NCI-H82 (cell line): ENCODE measurements around the gene GATA6.
A peak's percentile ranks its signal among the peaks of the same experiment; 100 is the strongest.

Experiments used
- DNase-seq: peaks from one replicate; lab custom pipeline; 2025; lab: John Stamatoyannopoulos, UW

The GATA6 gene

DNA sequence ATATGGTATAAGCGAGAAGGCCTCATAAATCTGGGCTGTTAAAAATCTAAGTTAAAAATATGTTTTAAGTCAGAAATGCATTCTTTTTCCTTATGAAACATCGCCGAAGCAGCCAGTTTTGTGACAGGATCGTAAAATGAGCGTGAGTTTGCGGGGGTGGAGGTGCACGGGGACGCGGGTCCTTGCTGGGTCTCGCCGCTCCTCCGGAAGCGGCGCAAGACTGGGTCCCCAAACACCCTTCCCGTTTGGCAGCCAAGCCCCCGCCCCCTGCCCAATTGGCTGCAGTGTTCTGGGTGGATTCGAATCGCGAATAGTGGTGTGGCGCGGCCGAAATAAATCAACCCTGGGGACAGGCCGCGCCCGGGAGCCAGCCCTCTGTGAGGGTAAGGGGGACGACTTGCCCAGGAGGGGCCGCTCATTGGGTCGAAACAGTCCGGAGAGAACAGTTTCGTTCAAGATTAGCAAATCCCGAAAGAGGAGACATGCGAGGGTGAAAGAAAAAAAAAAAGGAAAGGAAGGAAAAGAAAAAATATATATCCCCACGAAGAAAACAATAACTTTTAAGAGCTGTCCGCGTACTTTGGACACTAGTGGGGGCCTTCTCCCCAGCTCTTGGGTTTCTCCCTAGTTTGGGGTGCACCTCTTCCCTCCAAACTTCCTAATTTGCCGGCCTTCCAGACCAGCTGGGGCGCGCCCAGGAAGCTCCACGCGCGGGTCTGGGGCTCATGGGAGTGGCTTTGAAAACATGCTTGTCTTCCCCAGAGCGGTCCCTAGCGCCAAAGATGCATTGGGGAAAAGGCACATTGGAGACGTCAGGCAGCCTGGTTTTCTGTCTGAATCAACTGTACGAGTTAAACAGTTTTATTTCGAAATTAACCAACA, 3.1 kb upstream of the GATA6 start:
- DNase-seq: peak; percentile 16

GRCh38 chr18:22167091-22167470, 2.3 kb upstream of the GATA6 start:
- DNase-seq: no peak

GRCh38 chr18:22167471-22168241, 1.7 kb upstream of the GATA6 start:
- peak; percentile 46 for DNase-seq

GRCh38 chr18:22168360-22168921, 948 bp upstream of the GATA6 start:
- DNase-seq: peak; percentile 71

- DNase-seq: peak; percentile 66
Observed at GRCh38 chr18:22169889-22170420, 566 bp downstream of the GATA6 start.

GRCh38 chr18:22170421-22171257, 1.2 kb downstream of the GATA6 start:
- peak; percentile 40 for DNase-seq

DNA sequence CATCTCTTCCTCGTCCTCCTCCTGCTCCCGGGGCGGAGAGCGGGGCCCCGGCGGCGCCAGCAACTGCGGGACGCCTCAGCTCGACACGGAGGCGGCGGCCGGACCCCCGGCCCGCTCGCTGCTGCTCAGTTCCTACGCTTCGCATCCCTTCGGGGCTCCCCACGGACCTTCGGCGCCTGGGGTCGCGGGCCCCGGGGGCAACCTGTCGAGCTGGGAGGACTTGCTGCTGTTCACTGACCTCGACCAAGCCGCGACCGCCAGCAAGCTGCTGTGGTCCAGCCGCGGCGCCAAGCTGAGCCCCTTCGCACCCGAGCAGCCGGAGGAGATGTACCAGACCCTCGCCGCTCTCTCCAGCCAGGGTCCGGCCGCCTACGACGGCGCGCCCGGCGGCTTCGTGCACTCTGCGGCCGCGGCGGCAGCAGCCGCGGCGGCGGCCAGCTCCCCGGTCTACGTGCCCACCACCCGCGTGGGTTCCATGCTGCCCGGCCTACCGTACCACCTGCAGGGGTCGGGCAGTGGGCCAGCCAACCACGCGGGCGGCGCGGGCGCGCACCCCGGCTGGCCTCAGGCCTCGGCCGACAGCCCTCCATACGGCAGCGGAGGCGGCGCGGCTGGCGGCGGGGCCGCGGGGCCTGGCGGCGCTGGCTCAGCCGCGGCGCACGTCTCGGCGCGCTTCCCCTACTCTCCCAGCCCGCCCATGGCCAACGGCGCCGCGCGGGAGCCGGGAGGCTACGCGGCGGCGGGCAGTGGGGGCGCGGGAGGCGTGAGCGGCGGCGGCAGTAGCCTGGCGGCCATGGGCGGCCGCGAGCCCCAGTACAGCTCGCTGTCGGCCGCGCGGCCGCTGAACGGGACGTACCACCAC, 2.1 kb downstream of the GATA6 start:
- peak; percentile 15 for DNase-seq

DNA sequence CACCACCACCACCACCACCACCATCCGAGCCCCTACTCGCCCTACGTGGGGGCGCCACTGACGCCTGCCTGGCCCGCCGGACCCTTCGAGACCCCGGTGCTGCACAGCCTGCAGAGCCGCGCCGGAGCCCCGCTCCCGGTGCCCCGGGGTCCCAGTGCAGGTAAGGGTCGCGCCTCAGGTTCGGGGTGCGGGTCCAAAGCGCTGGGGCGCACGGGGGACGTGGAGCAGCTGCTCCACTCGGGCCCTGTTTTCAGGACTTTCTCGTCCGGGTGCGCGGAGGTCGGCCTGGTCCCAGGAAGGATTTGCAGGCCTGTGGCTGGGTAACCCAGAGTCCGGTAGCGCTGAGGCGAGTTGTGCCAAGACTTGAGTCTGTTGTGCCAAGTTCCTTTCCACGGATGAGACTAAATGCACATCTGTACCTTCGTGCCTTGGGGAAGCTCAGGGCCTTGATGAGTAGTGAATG, 2.8 kb downstream of the GATA6 start:
- DNase-seq: no peak

- DNase-seq: no peak
Observed at GRCh38 chr18:22172594-22173049, 3.2 kb downstream of the GATA6 start.

DNA sequence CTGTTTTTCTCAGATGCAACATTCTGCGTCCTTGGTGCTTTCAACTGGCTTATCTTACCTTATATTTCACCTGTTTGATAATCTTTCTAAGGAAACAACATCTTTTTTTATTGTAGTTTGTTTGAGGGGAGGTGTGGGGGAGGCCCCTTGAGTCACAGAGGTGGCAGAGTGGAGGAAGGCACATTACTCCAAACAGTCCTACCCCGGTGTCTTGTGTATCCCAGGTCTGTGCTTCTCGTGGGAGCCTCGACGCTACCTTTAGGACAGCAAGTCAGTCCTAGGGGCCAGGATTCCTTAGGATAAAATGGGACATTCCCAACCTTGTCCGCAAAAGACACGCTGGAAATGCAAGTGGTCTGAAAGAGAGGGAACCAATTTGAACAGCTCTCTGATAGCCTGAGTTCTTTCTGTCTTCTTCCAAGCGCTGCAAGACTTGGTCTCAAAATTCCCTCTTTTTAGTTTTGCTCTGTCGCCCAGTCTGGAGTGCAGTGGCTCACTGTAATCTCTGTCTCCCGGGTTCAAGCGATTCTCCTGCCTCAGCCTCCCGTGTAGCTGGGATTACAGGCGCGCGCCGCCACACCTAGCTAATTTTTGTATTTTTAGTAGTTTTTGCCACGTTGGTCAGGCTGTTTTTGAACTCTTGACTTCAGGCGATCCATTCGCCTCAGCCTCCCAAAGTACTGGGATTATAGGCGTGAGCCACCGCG, 4.0 kb downstream of the GATA6 start:
- no peak for DNase-seq

GRCh38 chr18:22173928-22174301, 4.5 kb downstream of the GATA6 start:
- DNase-seq: no peak

DNA sequence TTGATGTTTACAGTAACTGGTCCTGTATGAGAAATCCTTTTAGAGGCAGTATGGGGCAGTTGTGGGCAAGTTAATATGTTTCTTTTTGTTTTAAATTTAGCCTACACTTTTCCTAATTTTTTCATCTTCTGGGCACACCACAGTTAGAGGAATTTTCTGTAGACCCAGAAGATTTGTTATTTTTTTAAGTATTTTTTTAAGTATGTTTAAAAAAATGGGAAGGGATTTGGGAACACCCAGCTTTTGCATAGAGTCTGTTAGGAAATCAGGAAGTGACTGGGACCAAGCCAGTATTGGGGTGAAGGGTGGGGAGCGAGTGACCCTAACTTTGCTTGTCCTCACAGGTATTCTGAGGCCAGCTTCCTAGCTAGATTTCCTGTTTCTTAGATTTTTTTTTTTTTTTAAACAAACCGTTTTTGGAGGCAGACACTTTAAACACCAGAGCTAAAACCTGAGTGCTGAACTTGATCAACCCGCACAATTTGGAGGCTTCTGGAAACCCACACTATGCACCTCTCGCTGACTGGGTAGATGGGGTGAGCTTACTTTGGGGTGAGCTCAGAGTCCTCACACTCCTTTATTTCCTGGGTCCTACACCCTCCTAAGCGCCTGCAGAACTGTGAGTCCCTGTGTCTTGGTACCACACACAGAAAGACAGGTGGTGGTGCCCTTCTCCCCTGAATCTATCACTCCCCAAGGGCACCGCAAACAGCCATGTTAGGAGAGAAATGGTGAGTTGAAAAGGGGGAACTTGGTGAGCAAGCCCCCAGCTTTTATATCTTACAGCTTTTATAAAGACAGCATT, 5.2 kb downstream of the GATA6 start:
- DNase-seq: no peak

GRCh38 chr18:22175346-22175745, 6.0 kb downstream of the GATA6 start:
- no peak for DNase-seq

DNA sequence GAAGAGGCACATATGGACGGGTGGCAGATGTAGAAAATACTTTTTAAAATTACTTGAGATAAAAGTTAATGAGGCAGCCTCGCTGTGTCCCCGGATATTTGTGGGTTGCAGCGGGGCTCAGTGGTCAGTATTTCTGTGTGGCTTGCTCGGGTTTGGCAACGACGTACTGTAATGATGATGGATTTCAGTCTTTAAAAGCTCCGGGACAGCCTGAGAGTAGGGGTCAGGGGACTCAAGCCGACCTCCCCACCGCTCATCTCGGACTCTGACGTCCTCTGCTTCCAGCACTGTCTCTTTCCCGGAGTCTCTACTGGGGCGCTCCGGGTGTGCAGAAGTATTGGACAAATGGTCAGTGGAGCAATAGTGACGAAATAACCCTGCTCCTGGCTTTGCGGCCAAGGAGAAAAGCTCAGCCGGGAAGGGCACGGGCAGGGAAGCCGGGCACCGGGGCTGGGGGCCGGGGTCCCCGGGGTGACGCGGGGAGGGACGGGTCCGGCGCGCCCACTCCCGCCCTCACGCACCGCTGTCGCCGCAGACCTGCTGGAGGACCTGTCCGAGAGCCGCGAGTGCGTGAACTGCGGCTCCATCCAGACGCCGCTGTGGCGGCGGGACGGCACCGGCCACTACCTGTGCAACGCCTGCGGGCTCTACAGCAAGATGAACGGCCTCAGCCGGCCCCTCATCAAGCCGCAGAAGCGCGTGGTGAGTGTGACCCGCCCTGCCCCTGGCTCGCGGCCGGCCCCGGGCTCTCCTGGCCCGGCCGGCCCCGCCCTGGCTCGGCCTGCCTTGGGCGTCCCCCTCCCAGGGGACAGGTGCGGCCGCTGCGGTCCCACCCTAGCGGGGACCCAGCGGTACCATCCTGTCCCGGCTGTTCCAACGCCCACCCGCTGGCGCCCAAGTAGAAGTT, 7.3 kb downstream of the GATA6 start:
- DNase-seq: no peak

DNA sequence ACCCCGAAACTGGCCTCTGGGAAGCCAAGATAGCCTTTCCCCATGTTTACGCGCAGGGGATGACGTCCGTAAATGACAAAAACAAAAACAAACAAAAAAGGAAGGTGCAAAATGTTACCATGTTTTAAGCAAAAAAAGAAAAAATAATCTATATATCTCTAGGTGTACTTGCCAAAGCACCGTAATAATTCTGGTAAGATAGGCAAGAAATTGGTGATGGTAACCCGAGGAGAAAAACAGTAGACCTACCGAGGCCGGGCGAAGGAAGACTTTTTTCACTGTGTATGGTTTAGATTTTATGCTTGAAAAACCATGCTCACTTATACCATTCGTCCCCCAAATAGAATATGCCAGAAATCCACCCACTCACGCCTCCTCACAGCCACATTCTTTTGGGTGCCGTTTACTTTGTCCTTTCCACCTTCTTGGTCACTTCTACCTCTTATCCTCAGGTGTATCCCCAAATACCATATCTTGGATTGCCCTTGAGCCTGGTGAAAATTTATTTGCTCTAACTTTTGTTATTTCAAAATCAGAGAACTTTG, 8.0 kb downstream of the GATA6 start:
- no peak for DNase-seq

DNA sequence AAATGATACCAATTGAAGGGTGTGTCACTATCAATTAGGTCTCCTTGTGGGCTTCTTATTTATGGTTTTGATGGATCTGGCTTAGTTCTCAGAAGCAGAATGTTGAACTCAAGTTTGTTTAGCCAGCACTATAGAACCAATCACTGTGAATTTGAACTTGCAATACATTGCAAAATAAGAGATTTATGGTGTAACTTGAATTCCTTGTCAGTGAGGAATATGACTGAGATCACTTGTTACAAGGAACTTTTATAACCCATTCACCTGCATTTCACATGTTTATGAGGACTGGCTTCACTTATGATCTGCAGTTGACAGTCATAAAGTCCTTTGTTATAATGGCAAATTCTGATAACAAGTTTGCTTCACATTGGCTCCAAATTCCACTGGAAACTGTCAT, 9.8 kb downstream of the GATA6 start:
- DNase-seq: no peak

- DNase-seq: no peak
Observed at GRCh38 chr18:22179631-22180030, 10.2 kb downstream of the GATA6 start.

GRCh38 chr18:22180722-22181121, 11.3 kb downstream of the GATA6 start:
- DNase-seq: no peak
